Fibroblast of skin of scalp (primary cell): Measurements from ENCODE around the gene SYT9.

Source experiments
- DNase-seq: peaks from one replicate; pipeline ENCODE4 v3.0.0-alpha.2; 2013

The SYT9 gene

DNA sequence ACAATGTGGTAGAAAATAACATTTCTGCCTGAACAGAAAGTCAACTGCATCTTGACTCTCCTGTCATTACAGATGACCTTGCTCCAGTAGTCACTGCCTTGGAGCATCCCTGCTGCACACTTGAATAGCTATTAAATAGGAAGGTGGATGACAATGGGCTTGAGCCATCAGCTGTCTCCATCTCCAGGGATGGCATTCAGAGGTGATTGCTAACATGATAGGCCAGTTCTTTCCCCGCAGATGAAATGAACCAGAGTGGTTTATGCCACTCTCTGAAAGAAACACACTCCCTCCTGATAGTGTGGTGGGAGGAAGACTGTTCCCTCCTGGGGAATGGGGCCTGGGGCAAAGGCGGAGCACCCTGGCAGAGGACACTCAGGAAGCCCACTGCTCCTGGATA is 176.5 kb downstream of the SYT9 start:
- DNase-seq: no peak

DNA sequence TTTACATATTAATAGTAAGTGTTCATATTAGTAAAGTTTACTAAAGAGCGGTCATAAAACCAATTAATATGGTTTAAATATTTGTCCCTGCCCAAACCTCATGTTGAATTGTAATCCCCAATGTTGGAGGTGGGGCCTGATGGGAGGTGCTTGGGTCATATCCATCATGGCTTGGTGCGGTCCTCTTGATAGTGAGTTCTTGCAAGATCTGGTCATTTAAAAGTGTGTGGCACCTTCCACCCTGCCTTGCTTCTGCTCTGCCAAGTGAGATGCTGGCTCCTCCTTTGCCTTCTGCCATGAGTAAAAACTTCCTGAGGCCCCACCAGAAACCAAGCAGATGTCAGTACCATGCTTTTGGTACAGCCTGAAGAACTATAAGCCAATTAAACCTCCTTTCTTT is 178.8 kb downstream of the SYT9 start:
- no peak for DNase-seq

GRCh38 chr11:7435176-7435575 is 183.5 kb downstream of the SYT9 start:
- no peak for DNase-seq

- DNase-seq: no peak
Measured at GRCh38 chr11:7436146-7436545, 184.4 kb downstream of the SYT9 start.

DNA sequence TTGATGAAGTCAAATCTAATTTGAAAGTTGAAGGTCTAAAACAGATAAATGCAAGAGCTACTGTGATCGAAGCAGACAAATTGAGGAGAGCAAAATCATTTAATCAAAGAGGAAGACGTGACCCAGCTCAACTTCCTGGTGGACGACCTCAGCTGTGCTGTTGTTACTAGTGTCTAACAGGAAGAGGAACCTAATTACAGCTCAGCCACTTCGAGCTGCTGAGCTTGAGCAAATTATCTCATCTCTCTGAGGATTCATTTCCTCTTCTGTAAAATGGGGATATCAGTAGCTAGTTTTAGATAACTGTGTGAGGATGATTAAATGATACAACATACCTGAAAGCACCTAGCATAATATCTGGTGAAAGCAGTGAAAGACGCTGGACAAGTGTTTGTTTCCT is 185.0 kb downstream of the SYT9 start:
- no peak for DNase-seq

GRCh38 chr11:7437696-7438095 is 186.0 kb downstream of the SYT9 start:
- DNase-seq: peak; percentile 87

- DNase-seq: no peak
Measured at GRCh38 chr11:7439746-7440320, 188.1 kb downstream of the SYT9 start.

DNA sequence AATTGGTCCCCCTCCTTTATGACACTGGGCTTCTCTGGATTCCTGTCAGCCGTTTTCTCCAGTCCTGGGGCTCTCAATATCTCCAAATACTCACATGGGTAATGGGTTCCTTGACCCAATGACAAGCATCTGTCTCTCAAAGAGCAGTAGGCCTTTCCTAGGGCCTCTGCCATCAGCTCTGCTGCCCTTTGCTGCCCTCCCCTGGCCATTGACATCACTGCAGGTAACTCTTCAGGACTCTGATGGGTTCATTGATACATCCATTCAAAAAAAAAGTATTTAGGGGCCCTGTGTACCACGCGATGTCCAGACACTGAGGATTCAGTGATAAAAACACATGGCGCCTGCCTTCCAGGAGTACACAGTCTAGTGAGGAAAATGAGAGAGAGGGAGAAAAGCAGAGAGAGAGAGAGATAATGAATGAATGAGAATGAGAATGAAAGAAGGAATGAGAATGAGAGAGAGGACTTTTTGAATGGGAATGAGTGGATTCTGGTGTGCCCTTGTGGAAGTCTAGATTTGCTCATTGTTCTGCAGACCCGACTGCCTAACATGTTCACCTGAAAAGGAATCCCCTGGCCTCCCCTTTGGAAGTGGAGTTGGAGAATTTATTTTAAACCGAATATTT is 191.0 kb downstream of the SYT9 start:
- DNase-seq: peak; percentile 59

GRCh38 chr11:7444091-7444981 is 192.6 kb downstream of the SYT9 start:
- no peak for DNase-seq

GRCh38 chr11:7445564-7445963 is 193.9 kb downstream of the SYT9 start:
- no peak for DNase-seq

DNA sequence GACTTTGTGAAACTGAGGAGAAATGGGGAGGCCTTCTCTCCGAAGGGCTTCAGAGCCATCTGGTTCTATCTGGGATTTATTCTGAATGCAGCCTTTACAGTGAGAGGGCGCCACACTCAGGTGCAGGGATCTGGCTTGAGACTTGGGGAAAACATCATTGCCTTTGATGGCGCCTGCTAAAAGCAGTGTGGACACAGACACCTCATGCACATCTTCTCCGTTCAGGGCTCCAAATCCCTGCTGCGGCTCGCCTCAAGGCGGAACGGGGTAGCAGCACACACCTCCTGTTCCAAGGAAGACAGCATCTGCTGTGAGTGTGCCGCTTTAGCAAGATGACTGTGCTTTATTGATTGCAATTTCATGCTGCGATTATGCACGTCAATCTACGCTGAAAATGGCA is 196.5 kb downstream of the SYT9 start:
- no peak for DNase-seq

DNA sequence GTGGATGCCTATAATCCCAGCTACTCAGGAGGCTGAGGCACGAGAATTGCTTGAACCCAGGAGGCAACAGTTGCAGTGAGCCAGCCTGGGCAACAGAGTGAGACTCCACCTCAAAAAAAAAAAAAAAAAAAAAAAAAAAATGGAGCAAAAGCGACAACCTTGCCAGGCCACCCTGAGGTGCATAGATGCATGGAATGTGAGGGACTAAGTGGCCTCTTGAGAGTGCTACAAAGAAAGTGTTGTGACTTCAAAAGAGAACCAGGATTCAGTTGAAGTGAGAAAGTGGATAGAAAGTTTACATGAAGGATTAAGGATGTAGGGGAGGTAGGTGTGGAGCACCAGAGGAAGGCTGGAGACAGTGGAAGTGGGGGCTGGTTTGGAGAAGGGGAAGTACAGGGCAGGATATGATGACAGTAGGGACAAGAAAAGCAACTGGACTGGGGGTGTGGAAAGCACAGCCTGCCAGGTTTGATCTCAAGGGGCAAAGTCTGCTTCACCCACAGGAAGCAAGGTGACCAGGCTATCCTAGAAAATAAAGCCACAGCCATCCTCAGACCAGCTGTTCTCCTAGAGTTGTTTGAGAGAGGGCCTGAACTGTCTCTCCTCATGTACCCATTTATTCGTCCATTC is 197.6 kb downstream of the SYT9 start:
- peak; percentile 3 for DNase-seq

DNA sequence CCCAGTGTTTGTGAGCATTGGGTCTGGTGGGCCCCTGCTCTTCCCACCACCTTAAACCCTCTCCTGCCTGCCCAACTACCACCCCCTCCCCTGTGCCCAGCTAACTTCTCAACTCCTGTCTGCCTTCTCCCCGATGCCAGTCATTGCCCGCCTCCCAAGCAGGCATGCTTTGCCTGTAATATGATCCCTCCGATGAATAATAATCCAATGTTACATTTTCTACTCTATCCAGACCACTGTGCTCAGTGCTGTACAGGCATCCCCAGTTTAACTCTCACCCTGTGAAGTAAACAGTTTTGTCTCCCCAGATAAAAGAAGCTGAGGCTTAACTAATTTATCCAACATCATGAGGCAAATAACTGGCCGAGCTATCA is 198.1 kb downstream of the SYT9 start:
- peak; percentile 18 for DNase-seq

- DNase-seq: no peak
Measured at GRCh38 chr11:7450836-7451235, 199.1 kb downstream of the SYT9 start.

DNA sequence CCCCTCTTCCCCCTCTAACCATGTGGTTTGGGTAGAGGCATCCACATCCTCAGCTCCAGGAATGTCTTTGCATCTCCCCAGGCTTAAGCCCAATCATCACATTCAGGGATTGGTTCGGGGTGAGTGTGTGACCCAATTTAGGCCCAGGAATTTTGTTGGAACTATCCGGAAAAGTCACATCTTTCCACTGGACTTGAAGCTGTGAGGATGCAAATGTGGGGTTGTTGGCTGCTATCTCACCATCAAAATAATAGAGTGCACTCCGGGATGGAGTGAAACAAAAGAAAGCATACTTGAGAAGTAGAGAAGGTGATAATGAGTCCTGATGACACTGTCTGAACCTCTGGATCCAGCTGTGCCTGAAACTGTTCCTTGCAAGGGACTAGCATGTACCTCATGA is 199.8 kb downstream of the SYT9 start:
- DNase-seq: peak; percentile 28

DNA sequence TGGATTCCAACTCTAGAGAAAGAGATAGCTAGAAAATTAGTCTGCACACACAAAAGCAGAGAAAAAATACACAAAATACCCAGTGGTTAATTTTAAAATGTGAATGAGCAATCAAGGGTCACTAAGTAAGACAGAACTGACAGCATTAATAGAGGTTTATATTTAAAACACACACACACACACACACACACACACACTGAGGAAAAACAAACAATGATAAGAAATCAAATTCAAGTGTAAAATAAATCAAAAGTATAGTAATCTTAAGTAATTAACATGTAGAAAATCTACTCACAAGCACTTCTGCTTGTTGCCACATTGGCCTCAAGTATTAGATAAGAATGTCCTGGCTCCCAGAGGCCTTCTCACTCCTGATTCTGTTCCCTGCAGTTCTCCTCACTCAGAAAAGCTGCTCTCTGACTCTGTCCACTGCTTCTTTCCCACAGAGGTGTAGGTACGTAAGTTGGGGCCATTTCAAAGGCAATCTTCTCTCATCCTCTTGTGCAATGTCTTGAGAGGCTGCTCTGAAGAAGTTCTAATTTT is 200.3 kb downstream of the SYT9 start:
- no peak for DNase-seq

- DNase-seq: no peak
Measured at GRCh38 chr11:7454854-7455253, 203.2 kb downstream of the SYT9 start.

GRCh38 chr11:7457211-7457610 is 205.5 kb downstream of the SYT9 start:
- DNase-seq: peak; percentile 57

DNA sequence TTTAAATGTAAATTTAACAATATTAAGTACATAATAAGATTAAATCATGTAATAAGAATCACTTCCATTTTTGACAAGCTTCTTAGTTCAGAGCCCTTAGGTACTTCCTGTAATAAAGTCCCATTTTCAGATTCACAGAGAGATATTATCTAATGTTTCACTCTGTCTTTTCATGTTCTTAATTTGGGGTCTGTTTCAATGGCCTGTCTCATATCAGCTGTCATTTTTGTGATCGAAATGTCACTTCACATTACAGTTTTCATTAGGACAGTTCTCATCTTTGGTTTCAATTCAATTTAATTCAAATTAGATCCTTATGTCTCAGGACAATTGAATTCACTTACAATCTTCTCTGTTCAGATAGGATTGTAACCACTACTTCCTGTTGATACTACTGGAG is 211.0 kb downstream of the SYT9 start:
- DNase-seq: no peak

- DNase-seq: no peak
Measured at GRCh38 chr11:7467652-7468051, 215.9 kb downstream of the SYT9 start.

DNA sequence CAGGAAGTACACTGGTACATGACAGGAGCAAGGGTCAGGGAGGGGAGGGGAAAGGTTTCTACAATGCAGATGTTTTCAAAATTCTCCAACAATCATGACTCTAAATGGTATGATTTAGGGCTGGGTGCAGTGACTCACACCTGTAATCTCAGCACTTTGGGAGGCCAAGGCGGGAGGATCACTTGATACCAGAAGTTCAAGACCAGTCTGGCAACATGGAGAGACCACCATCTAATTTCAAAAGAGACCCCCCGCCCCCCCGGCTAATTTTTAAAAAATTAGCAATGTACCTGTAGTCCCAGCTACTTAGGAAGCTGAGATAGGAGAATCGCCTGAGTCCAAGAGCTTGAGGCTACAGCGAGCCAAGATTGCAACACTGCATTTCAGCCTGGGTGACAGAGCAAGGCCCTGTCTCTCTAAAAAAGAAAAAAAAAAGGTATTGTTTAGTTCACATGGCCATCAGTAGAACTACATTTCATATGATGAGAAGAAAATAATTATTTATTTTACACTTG is 217.7 kb downstream of the SYT9 start:
- no peak for DNase-seq

DNA sequence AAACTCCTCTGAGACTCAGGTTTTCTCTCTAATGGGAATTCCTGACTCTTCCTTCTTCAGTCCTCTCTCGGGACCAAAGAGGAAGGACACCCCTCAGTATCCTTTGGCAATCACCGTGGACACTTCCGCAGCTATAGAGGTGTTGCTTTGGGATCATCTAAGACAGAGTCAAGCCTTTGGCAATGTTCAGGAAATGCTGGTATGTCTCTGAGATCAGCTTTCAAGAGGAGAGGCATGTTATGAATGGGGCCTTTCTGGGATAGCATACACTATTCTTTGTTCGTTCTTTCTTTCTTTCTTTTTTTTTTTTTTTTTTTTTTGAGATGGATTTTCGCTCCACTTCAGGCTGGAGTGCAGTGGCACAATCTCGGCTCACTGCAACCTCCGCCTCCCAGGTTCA is 219.4 kb downstream of the SYT9 start:
- no peak for DNase-seq

DNA sequence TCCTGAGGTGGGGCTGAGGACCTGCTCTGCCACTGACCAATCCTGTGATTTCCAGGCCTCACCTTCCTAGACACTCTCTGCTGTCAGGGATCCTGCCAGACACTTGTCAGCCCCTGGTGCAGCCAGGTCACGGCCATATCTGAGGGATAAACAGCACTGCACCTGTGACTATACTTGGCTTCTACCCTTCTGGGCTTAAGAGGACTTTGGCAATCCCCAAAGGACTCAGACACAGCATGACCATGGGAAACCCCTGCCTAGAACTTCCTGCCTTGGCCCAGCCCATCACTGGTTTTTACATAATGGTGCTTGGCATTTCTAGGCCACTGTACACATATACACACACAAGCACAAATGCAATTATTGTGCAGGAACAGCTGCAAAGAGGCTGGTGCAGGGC is 222.0 kb downstream of the SYT9 start:
- no peak for DNase-seq
